Measurements from ENCODE around the gene IL10RA.
"Not testable (repeated sequence)": the region's sequence is repeated elsewhere in the genome, so short reads cannot be mapped to it uniquely, and the experiment has no call there.

Gene IL10RA

GRCh38 chr11:117993988-117994745 lies 8.0 kb downstream of the IL10RA start:
- DNase-seq: no peak

- DNase-seq: no peak
Measured at GRCh38 chr11:117995472-117995871, 9.3 kb downstream of the IL10RA start.

GRCh38 chr11:117996058-117996457 lies 9.9 kb downstream of the IL10RA start:
- no peak for DNase-seq

- no peak for DNase-seq
Measured at GRCh38 chr11:117997406-117997805, 11.2 kb downstream of the IL10RA start.

GRCh38 chr11:117997823-117998579 lies 11.8 kb downstream of the IL10RA start:
- no peak for DNase-seq

GRCh38 chr11:117998664-117999353 lies 12.6 kb downstream of the IL10RA start:
- DNase-seq: no peak

- DNase-seq: no peak
Measured at GRCh38 chr11:117999354-117999993, 13.3 kb downstream of the IL10RA start.

- DNase-seq: no peak
Measured at GRCh38 chr11:118000067-118000849, 14.1 kb downstream of the IL10RA start.

GRCh38 chr11:118000850-118001228 lies 14.6 kb downstream of the IL10RA start:
- DNase-seq: no peak

GRCh38 chr11:118001494-118001971 lies 15.3 kb downstream of the IL10RA start:
- DNase-seq: no peak

GRCh38 chr11:118002010-118002540 lies 15.9 kb downstream of the IL10RA start:
- peak; percentile 4 for DNase-seq

- DNase-seq: peak; percentile 57
Measured at GRCh38 chr11:118002541-118003423, 16.6 kb downstream of the IL10RA start.

- no peak for DNase-seq
Measured at GRCh38 chr11:118003456-118003855, 17.3 kb downstream of the IL10RA start.

- no peak for DNase-seq
Measured at GRCh38 chr11:118004543-118005223, 18.5 kb downstream of the IL10RA start.

- no peak for DNase-seq
Measured at GRCh38 chr11:118005224-118006152, 19.3 kb downstream of the IL10RA start.

GRCh38 chr11:118006153-118006534 lies 19.9 kb downstream of the IL10RA start:
- no peak for DNase-seq

- DNase-seq: no peak
Measured at GRCh38 chr11:118007040-118007439, 20.8 kb downstream of the IL10RA start.

GRCh38 chr11:118007563-118008270 lies 21.5 kb downstream of the IL10RA start:
- not testable (repeated sequence) for DNase-seq

Measured in eye (tissue), 1 donor.